Neural cell (in vitro differentiated cells): ENCODE results near the gene MOSMO. TPM values are rescaled to one million over a fixed set of nuclear protein-coding genes. Genes with fewer than 3 reads are reported as not detected.
"Not testable (repeated sequence)": the region's sequence is repeated elsewhere in the genome, so short reads cannot be mapped to it uniquely, and the experiment has no call there.

Source experiments
- H2AFZ ChIP-seq: fragments of 200-600, 300-800 bp; sonication (generic), shearing (Covaris generic); 2 replicates; pipeline ENCODE4 v1.6.0; 2014; ENCODE audit warnings: low read depth, mild to moderate bottlenecking, antibody characterized with exemption, low read length, moderate library complexity
- H3F3A ChIP-seq: fragments of 200-600 bp; shearing (Covaris generic); 2 replicates; pipeline ENCODE4 v1.6.1; 2016; ENCODE audit warnings: mild to moderate bottlenecking, moderate library complexity, mixed read lengths, antibody characterized with exemption, low read length; ENCODE audit not compliant: insufficient read depth, poor library complexity, severe bottlenecking
- H3K27ac ChIP-seq: fragments of 200-600, 300-800 bp; sonication (generic), shearing (Covaris generic); 2 replicates; pipeline ENCODE4 v1.5.1; 2014; ENCODE audit warnings: mild to moderate bottlenecking, low read length, moderate library complexity
- H3K27me3 ChIP-seq: fragments of 300-800, 200-600 bp; sonication (generic), shearing (Covaris generic); 2 replicates; pipeline ENCODE4 v1.6.0; 2014; ENCODE audit warnings: mild to moderate bottlenecking, low read depth, low read length, moderate library complexity; ENCODE audit not compliant: insufficient read depth
- H3K36me3 ChIP-seq: fragments of 300-800, 200-600 bp; sonication (generic), shearing (Covaris generic); 2 replicates; pipeline ENCODE4 v1.5.1; 2014; ENCODE audit warnings: mild to moderate bottlenecking, antibody characterized with exemption, low read length, moderate library complexity; ENCODE audit not compliant: insufficient read depth
- H3K4me2 ChIP-seq: fragments of 300-800, 200-600 bp; sonication (generic), shearing (Covaris generic); 2 replicates; pipeline ENCODE4 v1.6.0; 2014; ENCODE audit warnings: mild to moderate bottlenecking, low read length
- H3K4me3 ChIP-seq: fragments of 300-800, 200-600 bp; sonication (generic), shearing (Covaris generic); 2 replicates; pipeline ENCODE4 v1.5.1; 2014; ENCODE audit warnings: mild to moderate bottlenecking, low read length, moderate library complexity
- H3K79me2 ChIP-seq: fragments of 200-600 bp; shearing (Covaris generic); replicated peaks from 2 replicates; pipeline ENCODE4 v1.6.0; 2014; ENCODE audit warnings: mild to moderate bottlenecking, low read length, moderate library complexity; ENCODE audit not compliant: insufficient read depth
- H3K9ac ChIP-seq: fragments of 300-800, 200-600 bp; sonication (generic), shearing (Covaris generic); 2 replicates; pipeline ENCODE4 v1.6.1; 2016; ENCODE audit warnings: mild to moderate bottlenecking, low read length, mixed read lengths
- H3K9me2 ChIP-seq: fragments of 200-600 bp; shearing (Covaris generic); 2 replicates; pipeline ENCODE4 v1.6.1; 2016; ENCODE audit warnings: mild to moderate bottlenecking, low read length, mixed read lengths; ENCODE audit not compliant: insufficient read depth
- H3K9me3 ChIP-seq: fragments of 200-600, 300-800 bp; sonication (generic), shearing (Covaris generic); 2 replicates; pipeline ENCODE4 v1.6.1; 2016; ENCODE audit warnings: mild to moderate bottlenecking, mixed run types, low read length, moderate library complexity, mixed read lengths
- H4K20me1 ChIP-seq: fragments of 200-600 bp; shearing (Covaris generic); 2 replicates; pipeline ENCODE4 v1.6.1; 2016; ENCODE audit warnings: mild to moderate bottlenecking, mixed run types; ENCODE audit not compliant: insufficient read depth
- EP300 ChIP-seq: fragments of 450-650 bp; conservative IDR thresholded peaks from 2 replicates; pipeline ENCODE4 v1.6.1; 2014; ENCODE audit warnings: antibody characterized with exemption, mild to moderate bottlenecking, moderate library complexity; ENCODE audit not compliant: poor library complexity, severe bottlenecking
- EZH2 ChIP-seq: fragments of 200-600, 300-800 bp; shearing (Covaris generic), sonication (generic); IDR thresholded peaks from 2 replicates; pipeline ENCODE4 v1.6.1; 2014; ENCODE audit warnings: antibody characterized with exemption, low read length, borderline replicate concordance, mild to moderate bottlenecking; ENCODE audit not compliant: insufficient read depth, poor library complexity, severe bottlenecking
- MXI1 ChIP-seq: fragments of 450-650 bp; conservative IDR thresholded peaks from 2 replicates; pipeline ENCODE4 v1.6.1; 2014; ENCODE audit warnings: antibody characterized with exemption, mild to moderate bottlenecking; ENCODE audit not compliant: poor library complexity, severe bottlenecking
- POLR2AphosphoS5 ChIP-seq: IDR thresholded peaks from 2 replicates; pipeline ENCODE4 v1.6.1; 2012
- RAD21 ChIP-seq: fragments of 450-650 bp; conservative IDR thresholded peaks from 2 replicates; pipeline ENCODE4 v1.6.1; 2014; ENCODE audit warnings: antibody characterized with exemption, mild to moderate bottlenecking, moderate library complexity
- REST ChIP-seq: IDR thresholded peaks from 2 replicates; pipeline ENCODE4 v1.6.1; 2012; ENCODE audit warnings: borderline replicate concordance
- SMC3 ChIP-seq: fragments of 450-650 bp; conservative IDR thresholded peaks from 2 replicates; pipeline ENCODE4 v1.6.1; 2014; ENCODE audit warnings: antibody characterized with exemption, mild to moderate bottlenecking, moderate library complexity; ENCODE audit not compliant: poor library complexity
- TAF1 ChIP-seq: IDR thresholded peaks from 2 replicates; pipeline ENCODE4 v1.6.1; 2012; ENCODE audit warnings: low read depth
- polyA plus RNA-seq: library from polyadenylated mRNA; depleted of rRNA; stranded (reverse); fragments of >200 nt; gene quantifications from 2 replicates; pipeline ENCODE4 v1.2.3, GENCODE V29; 2014
- TF ChIP-seq, protein P1 (sequence below): fragments of 450-650 bp; IDR thresholded peaks from 2 replicates; pipeline ENCODE4 v1.5.1; 2014; ENCODE audit warnings: antibody characterized with exemption, mild to moderate bottlenecking, moderate library complexity; ENCODE audit not compliant: poor library complexity, severe bottlenecking

MOSMO gene
- polyA plus RNA-seq, 1 donor from 2014 or later = 56.3 TPM

- Histone ChIP-seq H3K9ac (no peak overlapping the region), H3K36me3 (no peaks in the 10 kb centered on the region), H3K4me3 (no peak overlapping the region), H4K20me1 (no peaks in the 10 kb centered on the region), H3K79me2 (no peaks in the 10 kb centered on the region), H3K27me3 (no peaks in the 10 kb centered on the region), H3K9me2 (no peaks in the 10 kb centered on the region), H3K4me2 (no peak overlapping the region), H3F3A (no peaks in the 10 kb centered on the region), H2AFZ (no peak overlapping the region), H3K9me3 (no peaks in the 10 kb centered on the region), H3K27ac (no peak overlapping the region)
- TF ChIP-seq, protein P1, sequence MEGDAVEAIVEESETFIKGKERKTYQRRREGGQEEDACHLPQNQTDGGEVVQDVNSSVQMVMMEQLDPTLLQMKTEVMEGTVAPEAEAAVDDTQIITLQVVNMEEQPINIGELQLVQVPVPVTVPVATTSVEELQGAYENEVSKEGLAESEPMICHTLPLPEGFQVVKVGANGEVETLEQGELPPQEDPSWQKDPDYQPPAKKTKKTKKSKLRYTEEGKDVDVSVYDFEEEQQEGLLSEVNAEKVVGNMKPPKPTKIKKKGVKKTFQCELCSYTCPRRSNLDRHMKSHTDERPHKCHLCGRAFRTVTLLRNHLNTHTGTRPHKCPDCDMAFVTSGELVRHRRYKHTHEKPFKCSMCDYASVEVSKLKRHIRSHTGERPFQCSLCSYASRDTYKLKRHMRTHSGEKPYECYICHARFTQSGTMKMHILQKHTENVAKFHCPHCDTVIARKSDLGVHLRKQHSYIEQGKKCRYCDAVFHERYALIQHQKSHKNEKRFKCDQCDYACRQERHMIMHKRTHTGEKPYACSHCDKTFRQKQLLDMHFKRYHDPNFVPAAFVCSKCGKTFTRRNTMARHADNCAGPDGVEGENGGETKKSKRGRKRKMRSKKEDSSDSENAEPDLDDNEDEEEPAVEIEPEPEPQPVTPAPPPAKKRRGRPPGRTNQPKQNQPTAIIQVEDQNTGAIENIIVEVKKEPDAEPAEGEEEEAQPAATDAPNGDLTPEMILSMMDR = no peak
- no peak for TF ChIP-seq RAD21
- no peak for TF ChIP-seq EP300
- TF ChIP-seq TAF1 = no peak
- TF ChIP-seq POLR2AphosphoS5 = no peak
- no peak for TF ChIP-seq SMC3
- no peak for TF ChIP-seq EZH2
- TF ChIP-seq REST = no peak
- TF ChIP-seq MXI1 = no peak
Measured at GRCh38 chr16:22035153-22035552, 27.2 kb downstream of the MOSMO start.

- not testable (repeated sequence) for H3K36me3 ChIP-seq, H2AFZ ChIP-seq, H3K9me3 ChIP-seq, H3K79me2 ChIP-seq, H3F3A ChIP-seq, H3K27me3 ChIP-seq, H3K9ac ChIP-seq, H3K27ac ChIP-seq, H4K20me1 ChIP-seq, H3K4me2 ChIP-seq, H3K9me2 ChIP-seq, H3K4me3 ChIP-seq
Measured at GRCh38 chr16:22043882-22044281, 36.0 kb downstream of the MOSMO start.

GRCh38 chr16:22045888-22046287 lies 38.0 kb downstream of the MOSMO start:
- H2AFZ ChIP-seq, H3K4me2 ChIP-seq, H3F3A ChIP-seq, H3K9me3 ChIP-seq, H3K27me3 ChIP-seq, H3K9me2 ChIP-seq, H4K20me1 ChIP-seq, H3K79me2 ChIP-seq, H3K27ac ChIP-seq, H3K4me3 ChIP-seq, H3K36me3 ChIP-seq, H3K9ac ChIP-seq: not testable (repeated sequence)
